ENCODE measurements around the gene RAB27A. TPM values are rescaled to one million over a fixed set of nuclear protein-coding genes. Genes with fewer than 3 reads are reported as not detected.

Gene RAB27A
- total and polyA plus RNA-seq, 2 of the 8 experiments (the other 6 are each of a cell fraction or from before 2014, with no cell fraction given) = 2.3 to 6.5 TPM

DNA sequence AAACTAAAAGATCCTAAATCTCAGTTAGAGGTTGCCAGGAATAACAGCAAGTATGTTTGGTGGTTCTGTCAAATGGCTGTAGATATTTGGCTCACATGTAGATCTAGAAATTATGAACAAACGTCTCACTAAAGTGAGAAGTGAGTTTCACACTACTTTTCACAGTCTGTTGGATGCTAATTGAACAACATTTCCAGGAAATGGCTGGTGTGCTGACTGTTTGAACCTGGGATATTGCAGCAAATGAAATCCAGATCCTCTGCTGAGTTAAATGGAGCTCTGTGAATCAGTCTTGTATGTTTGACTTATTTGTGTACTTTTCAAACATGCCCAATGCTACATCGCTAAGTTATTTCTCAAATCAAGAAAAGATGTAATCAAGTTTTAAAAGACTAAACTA is 71.6 kb downstream of the RAB27A start:
- POLR2A ChIA-PET (ENCODE audit: partially characterized antibody) = no interaction called here
- Histone ChIP-seq H2AK5ac (ENCODE audit: low read depth, low read length) (no peak overlapping the region), H2BK20ac (ENCODE audit: low read length) (no peak overlapping the region), H4K20me1 (replicated peaks in 1 of 2; ENCODE audit: control insufficient read depth in 1 of 2, insufficient read depth in 2 of 2, low read length in 2 of 2) (no peaks in the 10 kb centered on the region), H3K4ac (replicated peaks; ENCODE audit: insufficient read length, low read depth, low read length) (no peak overlapping the region), H3K79me2 (ENCODE audit: control insufficient read depth in 1 of 2, insufficient read depth in 2 of 2, low read length in 2 of 2) (no peaks in the 10 kb centered on the region), H3K27me3 (replicated peaks in 1 of 4; ENCODE audit: control insufficient read depth in 3 of 4, extremely low read depth in 1 of 4, insufficient read depth in 3 of 4, low read length in 3 of 4) (no peaks in the 10 kb centered on the region), H3K4me2 (ENCODE audit: insufficient read depth in 1 of 2, low read depth in 2 of 2, low read length in 2 of 2) (no peak overlapping the region), H2BK120ac (replicated peaks; ENCODE audit: low read depth, low read length) (no peak overlapping the region), H4K5ac (ENCODE audit: insufficient read length, low read depth, low read length) (no peak overlapping the region), H2AFZ (ENCODE audit: low read length) (no peak overlapping the region), H3K9me3 (ENCODE audit: insufficient read depth in 2 of 2, low read depth in 1 of 2, low read length in 1 of 2) (no peaks in the 10 kb centered on the region), H3K27ac (ENCODE audit: low read depth, low read length) (no peak overlapping the region), H3K4me1 (replicated peaks in 1 of 4; ENCODE audit: control insufficient read depth in 3 of 4, insufficient read depth in 4 of 4, low read length in 3 of 4) (no peaks in the 10 kb centered on the region), H2BK15ac (ENCODE audit: low read length) (no peak overlapping the region), H3K56ac (replicated peaks; ENCODE audit: insufficient read length, low read depth, low read length) (no peak overlapping the region), H3K79me1 (ENCODE audit: low read depth, low read length) (no peaks in the 10 kb centered on the region), H2BK12ac (ENCODE audit: low read depth, low read length) (no peak overlapping the region), H3K18ac (ENCODE audit: extremely low read depth, low read length) (no peak overlapping the region), H3K36me3 (ENCODE audit: control insufficient read depth in 2 of 4, insufficient read depth in 4 of 4, low read length in 3 of 4) (no peaks in the 10 kb centered on the region), H3K14ac (ENCODE audit: insufficient read length) (no peak overlapping the region), H3K23ac (ENCODE audit: insufficient read length) (no peak overlapping the region), H3K23me2 (ENCODE audit: low read depth, low read length) (no peaks in the 10 kb centered on the region), H3K4me3 (ENCODE audit: extremely low read depth in 1 of 4, insufficient read depth in 2 of 4, low read depth in 3 of 4, low read length in 4 of 4) (no peak overlapping the region), H3K9ac (replicated peaks in 1 of 4; ENCODE audit: extremely low read depth in 1 of 4, low read depth in 3 of 4, low read length in 3 of 4) (no peak overlapping the region), H4K8ac (ENCODE audit: extremely low read depth, insufficient read depth, low read length) (no peak overlapping the region), H2BK5ac (ENCODE audit: low read depth, low read length) (no peak overlapping the region), H4K91ac (replicated peaks; ENCODE audit: insufficient read length, low read length) (no peak overlapping the region)
- CTCF ChIA-PET (ENCODE audit: partially characterized antibody) = interaction anchor here (0.5 to 4.8 kb wide), 19 partner anchors 9 to 675 kb away, joined by 3 to 30 read pairs (median 4); no protein-coding TSS in a partner anchor
- 86% methylated on average over 2 of the region's 2 CpGs; no CpG with 5 or more reads in 1 of the 2 experiments for WGBS, 2 experiments (ENCODE audit: extremely low coverage in 1 of 2, insufficient coverage in 1 of 2, insufficient read length in 1 of 2, insufficient replicate concordance in 2 of 2, low coverage in 1 of 2, low lambda C conversion rate in 2 of 2, missing lambda C conversion rate in 1 of 2)
- no peak for FAIRE-seq
- no peak for DNase-seq (ENCODE audit: low read depth in 1 of 2, low spot score in 2 of 2)
- TF ChIP-seq TEAD4 (IDR thresholded peaks at IDR 0.05; ENCODE audit: low read depth, low read length) (no peak), KDM1A (IDR thresholded peaks at IDR 0.05; ENCODE audit: borderline replicate concordance, low read length) (no peak), GABPA (IDR thresholded peaks at IDR 0.05; ENCODE audit: borderline replicate concordance, insufficient read depth, low read length) (no peak), ASH2L (IDR thresholded peaks at IDR 0.05; ENCODE audit: low read length) (no peak), BACH1 (IDR thresholded peaks at IDR 0.05; ENCODE audit: low read length) (no peak), POLR2A (IDR thresholded peaks at IDR 0.05; ENCODE audit: control extremely low read depth in 1 of 2, low read depth in 2 of 2, low read length in 2 of 2) (no peak), TCF12 (IDR thresholded peaks at IDR 0.05; ENCODE audit: low read depth, low read length) (no peak), EP300 (IDR thresholded peaks at IDR 0.05; ENCODE audit: borderline replicate concordance in 1 of 2, low read depth in 2 of 2, low read length in 2 of 2) (no peak), SP4 (IDR thresholded peaks at IDR 0.05; ENCODE audit: low read length) (no peak), SIN3A (conservative IDR thresholded peaks at IDR 0.05 in 1 of 2, IDR thresholded peaks at IDR 0.05 in 1 of 2; ENCODE audit: low read depth in 1 of 2, low read length in 2 of 2) (no peak), HDAC6 (IDR thresholded peaks at IDR 0.05; ENCODE audit: low read depth, low read length) (no peak), RAD21 (IDR thresholded peaks at IDR 0.05 in 1 of 2, conservative IDR thresholded peaks at IDR 0.05 in 1 of 2; ENCODE audit: low read depth in 2 of 2, low read length in 2 of 2) (no peak), JUND (IDR thresholded peaks at IDR 0.05; ENCODE audit: low read length) (no peak), RNF2 (IDR thresholded peaks at IDR 0.05; ENCODE audit: borderline replicate concordance, low read depth, low read length, missing control alignments, poor library complexity, severe bottlenecking) (no peak), RXRA (IDR thresholded peaks at IDR 0.05; ENCODE audit: insufficient read depth, low read depth, low read length) (no peak)
